GM13977 (cell line): Measurements from ENCODE around the gene RPRD1A.

ENCODE experiments used
- DNase-seq: peaks from one replicate; pipeline ENCODE4 v3.0.0; 2012; ENCODE audit warnings: low spot score
- CTCF ChIP-seq: IDR thresholded peaks from 2 replicates; pipeline ENCODE4 v1.5.1; 2012; ENCODE audit warnings: mild to moderate bottlenecking, control low read depth; ENCODE audit not compliant: insufficient read depth; ENCODE audit errors: extremely low read depth, missing control alignments
- in situ Hi-C: fragments of 300-500 bp; cut with MboI; formaldehyde crosslinking; loops from one replicate; pipeline ENCODE4 v1.12.0; 2022; ENCODE audit warnings: low sequenced_read_pairs, low pct_unique_long_range_greater_than_20kb, mixed read lengths, inconsistent platforms; ENCODE audit not compliant: unreplicated experiment

The RPRD1A gene

GRCh38 chr18:35982409-35983114, 84.8 kb downstream of the RPRD1A start:
- in situ Hi-C loops, result no loop called here
- no peak for TF ChIP-seq CTCF
- DNase-seq, result no peak

DNA sequence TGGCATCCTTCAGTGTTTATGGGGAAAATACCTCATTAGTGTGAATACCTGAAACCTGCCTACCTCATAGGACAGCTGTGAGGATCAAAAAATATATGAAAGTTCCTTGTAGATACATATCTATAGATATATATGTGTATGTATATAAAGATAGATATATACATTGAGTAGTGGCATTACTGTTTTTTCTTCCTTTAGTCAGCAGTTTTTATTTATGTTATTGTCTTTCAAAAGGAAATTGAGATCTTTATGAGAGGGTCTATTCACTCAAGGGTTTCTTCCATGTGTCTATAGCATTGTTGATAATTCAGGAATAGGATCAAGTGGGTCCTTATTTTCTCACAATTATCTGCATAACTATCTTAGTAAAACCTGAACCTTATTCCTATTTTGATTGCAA, 88.2 kb downstream of the RPRD1A start:
- no peak for DNase-seq
- in situ Hi-C loops, result no loop called here
- TF ChIP-seq CTCF, result no peak

GRCh38 chr18:35974181-35974580, 93.2 kb downstream of the RPRD1A start:
- no peak for TF ChIP-seq CTCF
- in situ Hi-C loops, result loop anchor here (25.0 kb wide), 1 partner anchor 212 kb away; no protein-coding TSS in a partner anchor
- no peak for DNase-seq

DNA sequence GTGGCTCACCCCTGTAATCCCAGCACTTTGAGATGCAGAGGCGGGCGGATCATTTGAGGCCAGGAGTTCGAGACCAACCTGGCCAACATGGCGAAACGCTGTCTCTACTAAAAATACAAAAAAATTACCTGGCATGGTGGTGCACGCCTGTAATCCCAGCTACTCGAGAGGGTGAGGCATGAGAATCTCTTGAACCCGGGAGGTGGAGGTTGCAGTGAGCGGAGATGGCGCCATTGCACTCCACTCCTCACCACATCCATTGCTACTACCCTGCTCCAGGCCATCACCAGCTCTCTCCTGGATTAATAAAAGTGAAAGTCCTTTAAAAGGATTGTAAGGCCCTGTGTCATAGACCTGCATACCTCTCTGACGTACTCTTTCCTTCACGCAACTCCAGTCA, 93.7 kb downstream of the RPRD1A start:
- TF ChIP-seq CTCF, result no peak
- in situ Hi-C loops, result loop anchor here (25.0 kb wide), 1 partner anchor 211 kb away; no protein-coding TSS in a partner anchor
- no peak for DNase-seq

- no peak for TF ChIP-seq CTCF
- in situ Hi-C loops, result loop anchor here (25.0 kb wide), 1 partner anchor 210 kb away; no protein-coding TSS in a partner anchor
- peak; percentile 92 for DNase-seq
Observed at GRCh38 chr18:35972197-35973000, 95.0 kb downstream of the RPRD1A start, which contains the start of gene RMP24. Gene RMP24 (plus strand): TSS chr18:35972679.

DNA sequence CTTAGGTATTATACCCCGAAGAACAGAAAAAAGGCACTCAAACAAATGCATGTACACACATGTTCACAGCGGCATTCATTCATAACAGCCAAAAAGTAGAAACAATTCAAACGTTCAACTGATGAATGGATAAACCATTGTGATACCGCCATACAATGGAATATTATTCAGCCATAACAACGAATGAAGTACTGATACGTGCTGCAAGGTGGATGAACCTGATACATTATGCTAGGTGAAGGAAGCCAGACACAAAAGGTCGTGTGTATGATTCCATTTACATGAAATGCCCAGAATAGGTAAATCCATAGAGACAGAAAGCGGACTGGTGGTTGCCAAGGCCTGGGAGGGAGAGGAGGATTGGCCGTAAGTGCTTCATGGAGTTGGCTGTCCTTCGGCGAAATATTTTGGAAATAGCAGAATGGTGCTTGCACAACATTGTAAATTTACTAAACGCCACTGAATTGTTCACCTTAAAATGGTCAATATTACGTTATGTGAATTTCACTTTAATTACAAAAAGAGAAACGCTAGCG, 95.6 kb downstream of the RPRD1A start:
- TF ChIP-seq CTCF, result no peak
- in situ Hi-C loops, result loop anchor here (25.0 kb wide), 1 partner anchor 209 kb away; no protein-coding TSS in a partner anchor
- DNase-seq, result no peak
